NK-92 (cell line): Measurements from ENCODE around the gene FAM124B.
"Not testable (repeated sequence)": the region's sequence is repeated elsewhere in the genome, so short reads cannot be mapped to it uniquely, and the experiment has no call there.

Experiments used
- DNase-seq: peaks from one replicate; lab custom pipeline; 2025; ENCODE audit not compliant: unreplicated experiment; lab: John Stamatoyannopoulos, UW

FAM124B gene

GRCh38 chr2:224416656-224417360 is 14.9 kb upstream of the FAM124B start:
- DNase-seq = no peak

- DNase-seq = no peak
Observed at GRCh38 chr2:224413381-224413780, 11.5 kb upstream of the FAM124B start.

GRCh38 chr2:224412141-224413015 is 10.5 kb upstream of the FAM124B start:
- no peak for DNase-seq

- DNase-seq = no peak
Observed at GRCh38 chr2:224410946-224411561, 9.1 kb upstream of the FAM124B start.

- no peak for DNase-seq
Observed at GRCh38 chr2:224408676-224409075, 6.8 kb upstream of the FAM124B start.

- DNase-seq = no peak
Observed at GRCh38 chr2:224407241-224407701, 5.4 kb upstream of the FAM124B start.

- DNase-seq = no peak
Observed at GRCh38 chr2:224405841-224406370, 4.0 kb upstream of the FAM124B start.

GRCh38 chr2:224405412-224405811 is 3.5 kb upstream of the FAM124B start:
- DNase-seq = no peak

- no peak for DNase-seq
Observed at GRCh38 chr2:224404796-224405195, 2.9 kb upstream of the FAM124B start.

GRCh38 chr2:224403657-224404056 is 1.8 kb upstream of the FAM124B start:
- no peak for DNase-seq

- no peak for DNase-seq
Observed at GRCh38 chr2:224400886-224401632, 848 bp downstream of the FAM124B start.

- DNase-seq = no peak
Observed at GRCh38 chr2:224400174-224400810, 1.6 kb downstream of the FAM124B start.

GRCh38 chr2:224398289-224398688 is 3.6 kb downstream of the FAM124B start:
- DNase-seq = no peak

GRCh38 chr2:224397100-224397499 is 4.8 kb downstream of the FAM124B start:
- DNase-seq = not testable (repeated sequence)

- no peak for DNase-seq
Observed at GRCh38 chr2:224395620-224396390, 6.1 kb downstream of the FAM124B start.

GRCh38 chr2:224393157-224393872 is 8.6 kb downstream of the FAM124B start:
- no peak for DNase-seq

- DNase-seq = no peak
Observed at GRCh38 chr2:224392545-224392944, 9.4 kb downstream of the FAM124B start.

- no peak for DNase-seq
Observed at GRCh38 chr2:224389317-224389716, 12.6 kb downstream of the FAM124B start.

GRCh38 chr2:224386876-224387275 is 15.0 kb downstream of the FAM124B start:
- no peak for DNase-seq
